SK-N-SH (cell line): ENCODE data around the gene ATG16L1. TPM values are rescaled to one million over a fixed set of nuclear protein-coding genes. Genes with fewer than 3 reads are reported as not detected.

Source experiments
- CTCF ChIA-PET: fragments of 300-600, 350-600 bp; formaldehyde crosslinking; extraction: SDS; loops from one replicate; lab custom pipeline; 2021; lab: Yijun Ruan, JAX
- POLR2A ChIA-PET: fragments of 350-600 bp; sonication (Branson Sonifier 250); formaldehyde crosslinking; extraction: SDS; loops from one replicate; lab custom pipeline; 2020; ENCODE audit warnings: antibody characterized with exemption, inconsistent platforms; lab: Yijun Ruan, JAX
- DNase-seq: peaks from one replicate; pipeline ENCODE4 v3.0.0; 2012
- H2AFZ ChIP-seq: fragments of 200-600 bp; sonication (generic); 2 replicates; pipeline ENCODE4 v1.8.1; 2016; ENCODE audit warnings: antibody characterized with exemption, mild to moderate bottlenecking, low read depth
- H3F3A ChIP-seq: fragments of 200-600 bp; sonication (generic); replicated peaks from 2 replicates; pipeline ENCODE3; 2016; ENCODE audit warnings: antibody characterized with exemption, mild to moderate bottlenecking; ENCODE audit not compliant: insufficient read depth
- H3K27ac ChIP-seq, 2 experiments: fragments of 200-500 bp in 1 of 2; fragments of 200-600 bp in 1 of 2; sonication (Bioruptor generic) in 1 of 2; sonication (generic), shearing (Covaris generic) in 1 of 2; 2 replicates each; pipeline versions ENCODE4 v1.5.1 to v1.6.1; 2014 to 2016; ENCODE audit warnings: low read depth in 2 of 2, inconsistent platforms in 1 of 2, low read length in 1 of 2, mild to moderate bottlenecking in 1 of 2, mixed read lengths in 1 of 2
- H3K27me3 ChIP-seq: fragments of 200-600 bp; sonication (generic), shearing (Covaris generic); 2 replicates; pipeline ENCODE4 v1.6.1; 2016; ENCODE audit warnings: mixed run types; ENCODE audit not compliant: insufficient read depth
- H3K36me3 ChIP-seq, 2 experiments: fragments of 200-500 bp in 1 of 2; fragments of 200-600 bp in 1 of 2; sonication (Bioruptor generic) in 1 of 2; sonication (generic) in 1 of 2; replicated peaks in 1 of 2; 2 replicates each; pipeline versions ENCODE3 to v1.5.1; 2014 to 2016; ENCODE audit warnings: low read length in 1 of 2, mild to moderate bottlenecking in 1 of 2; ENCODE audit not compliant: insufficient read depth in 2 of 2, control insufficient read depth in 1 of 2
- H3K4me1 ChIP-seq, 2 experiments: fragments of 200-500 bp in 1 of 2; fragments of 200-600 bp in 1 of 2; sonication (Bioruptor generic) in 1 of 2; sonication (generic), shearing (Covaris generic) in 1 of 2; 2 replicates each; pipeline versions ENCODE4 v1.5.1 to v1.6.1; 2014 to 2016; ENCODE audit warnings: low read depth in 1 of 2, low read length in 1 of 2, mixed run types in 1 of 2; ENCODE audit not compliant: insufficient read depth in 2 of 2, control insufficient read depth in 1 of 2
- H3K4me2 ChIP-seq: fragments of 200-600 bp; sonication (generic), shearing (Covaris generic); 2 replicates; pipeline ENCODE4 v1.6.1; 2017; ENCODE audit warnings: mixed run types
- H3K4me3 ChIP-seq, 2 experiments: fragments of 200-500 bp in 1 of 2; fragments of 200-600 bp in 1 of 2; sonication (Bioruptor generic) in 1 of 2; sonication (generic), shearing (Covaris generic) in 1 of 2; 2 replicates each; pipeline versions ENCODE4 v1.5.1 to v1.8.1; 2014 to 2016; ENCODE audit warnings: low read depth in 2 of 2, inconsistent platforms in 1 of 2, low read length in 1 of 2, mild to moderate bottlenecking in 1 of 2, mixed read lengths in 1 of 2, moderate library complexity in 1 of 2
- H3K79me2 ChIP-seq: fragments of 200-600 bp; sonication (generic); 2 replicates; pipeline ENCODE4 v1.8.1; 2017; ENCODE audit warnings: mild to moderate bottlenecking; ENCODE audit not compliant: insufficient read depth
- H3K9ac ChIP-seq: fragments of 200-600 bp; sonication (generic); 2 replicates; pipeline ENCODE4 v1.6.1; 2017; ENCODE audit warnings: mixed run types
- H3K9me2 ChIP-seq: fragments of 200-600 bp; sonication (generic); 2 replicates; pipeline ENCODE4 v1.6.1; 2017; ENCODE audit warnings: mixed run types
- H3K9me3 ChIP-seq: fragments of 200-600 bp; sonication (generic); 2 replicates; pipeline ENCODE4 v1.6.1; 2017; ENCODE audit warnings: mixed run types, mild to moderate bottlenecking, moderate library complexity
- H4K20me1 ChIP-seq: fragments of 200-600 bp; sonication (generic); 2 replicates; pipeline ENCODE4 v1.6.1; 2017; ENCODE audit warnings: mild to moderate bottlenecking, mixed run types; ENCODE audit not compliant: insufficient read depth
- CHD2 ChIP-seq: fragments of 150-350 bp; IDR thresholded peaks from 2 replicates; pipeline ENCODE4 v1.6.1; 2018; ENCODE audit warnings: low read length; ENCODE audit not compliant: partially characterized antibody
- ELF1 ChIP-seq: IDR thresholded peaks from 2 replicates; pipeline ENCODE4 v1.4.0; 2012
- EP300 ChIP-seq, 2 experiments: IDR thresholded peaks; 2 replicates each; pipeline versions ENCODE4 v1.4.0 to v1.6.1; 2012; ENCODE audit warnings: borderline replicate concordance in 1 of 2, low read depth in 1 of 2, low read length in 1 of 2
- FOSL2 ChIP-seq: IDR thresholded peaks from 2 replicates; pipeline ENCODE4 v1.4.0; 2012; ENCODE audit warnings: low read depth, mild to moderate bottlenecking, moderate library complexity, borderline replicate concordance
- GABPA ChIP-seq: IDR thresholded peaks from 2 replicates; pipeline ENCODE4 v1.4.0; 2012; ENCODE audit warnings: low read depth, mild to moderate bottlenecking
- GATA2 ChIP-seq: sonication (generic); formaldehyde crosslinking; IDR thresholded peaks from 2 replicates; pipeline ENCODE4 v1.5.0; 2020; ENCODE audit warnings: mild to moderate bottlenecking, missing genetic modification reagents
- JUND ChIP-seq: IDR thresholded peaks from 2 replicates; pipeline ENCODE4 v1.4.0; 2012
- MAX ChIP-seq: IDR thresholded peaks from 2 replicates; pipeline ENCODE4 v1.4.0; 2012; ENCODE audit warnings: low read depth
- MEF2A ChIP-seq: IDR thresholded peaks from 2 replicates; pipeline ENCODE4 v1.4.0; 2012; ENCODE audit warnings: low read depth, borderline replicate concordance
- NFIC ChIP-seq: IDR thresholded peaks from 2 replicates; pipeline ENCODE4 v1.4.0; 2012; ENCODE audit warnings: borderline replicate concordance
- REST ChIP-seq: IDR thresholded peaks from 2 replicates; pipeline ENCODE4 v1.6.1; 2012; ENCODE audit warnings: mild to moderate bottlenecking, low read depth, low read length, moderate library complexity
- SIN3A ChIP-seq: IDR thresholded peaks from 2 replicates; pipeline ENCODE4 v1.6.1; 2012; ENCODE audit warnings: low read depth, mild to moderate bottlenecking, low read length, moderate library complexity, borderline replicate concordance
- SMC3 ChIP-seq: IDR thresholded peaks from 2 replicates; pipeline ENCODE4 v1.6.1; 2012; ENCODE audit warnings: low read depth, low read length, improper control_type of control experiment
- TEAD4 ChIP-seq: IDR thresholded peaks from 2 replicates; pipeline ENCODE4 v1.4.0; 2012; ENCODE audit warnings: mild to moderate bottlenecking, borderline replicate concordance; ENCODE audit not compliant: insufficient read depth
- USF1 ChIP-seq: IDR thresholded peaks from 2 replicates; pipeline ENCODE4 v1.4.0; 2012; ENCODE audit warnings: low read depth, borderline replicate concordance
- WGBS: methylation state at CpG from one replicate; pipeline ENCODE4 v1.1.6; 2017; ENCODE audit warnings: low lambda C conversion rate; 5-methylcytosine and 5-hydroxymethylcytosine counted together
- polyA plus RNA-seq, 3 experiments: library from polyadenylated mRNA; depleted of rRNA; stranded (reverse); fragments of >200 nt; gene quantifications; 2 replicates each; pipeline ENCODE4 v1.2.3, GENCODE V29; 2012
- TF ChIP-seq, protein P1 (sequence below): fragments of 200-600 bp; sonication (generic); IDR thresholded peaks from 2 replicates; pipeline ENCODE4 v1.6.1; 2017; ENCODE audit warnings: antibody characterized with exemption, mild to moderate bottlenecking, moderate library complexity

Gene ATG16L1
- polyA plus RNA-seq, 1 of the 3 experiments (the other 2 are of a cell fraction) = 22.2 TPM

- H3K27ac ChIP-seq = no peak overlapping the region; a peak in 1 of 4 replicates
- POLR2A ChIA-PET = no interaction called here
- H3K36me3 ChIP-seq = no peaks in the 10 kb centered on the region
- H3K9me3 ChIP-seq = no peaks in the 10 kb centered on the region
- H2AFZ ChIP-seq = no peak overlapping the region
- WGBS = 78% methylated on average over 4 of the region's 4 CpGs
- CTCF ChIA-PET = interaction anchor here (2.0 kb wide), 1 partner anchor 356 kb away, joined by 6 read pairs; no protein-coding TSS in a partner anchor
- no peak overlapping the region for H3K9ac ChIP-seq
- TF ChIP-seq REST (no peak), GATA2 (CRISPR knock-in tag) (no peak), ELF1 (no peak), SIN3A (no peak)
- H3K4me2 ChIP-seq = peak overlapping the region; percentile 68
- H3K4me3 ChIP-seq = no peak overlapping the region
- no peaks in the 10 kb centered on the region for H3K9me2 ChIP-seq
- peaks cover 13% of the 10 kb centered on the region; the same call in 1 of the 2 replicates for H4K20me1 ChIP-seq
- no peaks in the 10 kb centered on the region for H3K27me3 ChIP-seq
- H3K4me1 ChIP-seq = peaks cover 4 to 30% of the 10 kb centered on the region in 2 experiments; a peak in 3 of 4 replicates
- peaks cover 13% of the 10 kb centered on the region for H3F3A ChIP-seq
- DNase-seq = no peak
- H3K79me2 ChIP-seq = no peaks in the 10 kb centered on the region
Observed at GRCh38 chr2:233209117-233209532, 42.3 kb upstream of the ATG16L1 start.

GRCh38 chr2:233209533-233210171 lies 41.8 kb upstream of the ATG16L1 start:
- Histone ChIP-seq H3K9me3 (no peaks in the 10 kb centered on the region), H3F3A (peaks cover 13% of the 10 kb centered on the region), H3K4me3 (no peak overlapping the region), H3K27me3 (no peaks in the 10 kb centered on the region; the same call in 1 of the 2 replicates), H3K4me2 (peak overlapping the region; percentile 68), H3K4me1 (peaks cover 4 to 30% of the 10 kb centered on the region in 2 experiments; a peak in 3 of 4 replicates), H3K79me2 (no peaks in the 10 kb centered on the region), H3K36me3 (no peaks in the 10 kb centered on the region), H2AFZ (no peak overlapping the region), H4K20me1 (peaks cover 13% of the 10 kb centered on the region; the same call in 1 of the 2 replicates), H3K9me2 (no peaks in the 10 kb centered on the region), H3K9ac (no peak overlapping the region), H3K27ac (no peak overlapping the region; a peak in 1 of 4 replicates)
- DNase-seq = peak; percentile 46
- ChIA-PET CTCF (interaction anchor here (1.3 to 2.0 kb wide), 2 partner anchors 157 to 356 kb away, joined by 3 to 6 read pairs; no protein-coding TSS in a partner anchor), POLR2A (no interaction called here)
- WGBS = 47% methylated on average over 10 of the region's 10 CpGs
- TF ChIP-seq USF1 (no peak), GABPA (no peak), NFIC (no peak; the same call in 1 of the 2 replicates), EP300 (IDR thresholded peaks at IDR 0.05; ENCODE audit: borderline replicate concordance in 1 of 2, low read depth in 1 of 2, low read length in 1 of 2) (no peak), FOSL2 (peak; percentile 33; the same call in 1 of the 2 replicates), MAX (no peak), MEF2A (peak; percentile 55; the same call in 1 of the 2 replicates), CHD2 (no peak), JUND (no peak), TEAD4 (no peak), SMC3 (no peak)
- TF ChIP-seq, protein P1, sequence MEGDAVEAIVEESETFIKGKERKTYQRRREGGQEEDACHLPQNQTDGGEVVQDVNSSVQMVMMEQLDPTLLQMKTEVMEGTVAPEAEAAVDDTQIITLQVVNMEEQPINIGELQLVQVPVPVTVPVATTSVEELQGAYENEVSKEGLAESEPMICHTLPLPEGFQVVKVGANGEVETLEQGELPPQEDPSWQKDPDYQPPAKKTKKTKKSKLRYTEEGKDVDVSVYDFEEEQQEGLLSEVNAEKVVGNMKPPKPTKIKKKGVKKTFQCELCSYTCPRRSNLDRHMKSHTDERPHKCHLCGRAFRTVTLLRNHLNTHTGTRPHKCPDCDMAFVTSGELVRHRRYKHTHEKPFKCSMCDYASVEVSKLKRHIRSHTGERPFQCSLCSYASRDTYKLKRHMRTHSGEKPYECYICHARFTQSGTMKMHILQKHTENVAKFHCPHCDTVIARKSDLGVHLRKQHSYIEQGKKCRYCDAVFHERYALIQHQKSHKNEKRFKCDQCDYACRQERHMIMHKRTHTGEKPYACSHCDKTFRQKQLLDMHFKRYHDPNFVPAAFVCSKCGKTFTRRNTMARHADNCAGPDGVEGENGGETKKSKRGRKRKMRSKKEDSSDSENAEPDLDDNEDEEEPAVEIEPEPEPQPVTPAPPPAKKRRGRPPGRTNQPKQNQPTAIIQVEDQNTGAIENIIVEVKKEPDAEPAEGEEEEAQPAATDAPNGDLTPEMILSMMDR = no peak
